ENCODE measurements around the gene NSUN2.

Gene NSUN2

GRCh38 chr5:6642655-6643054, 9.8 kb upstream of the NSUN2 start:
- DNase-seq = no peak

GRCh38 chr5:6638236-6638635, 5.4 kb upstream of the NSUN2 start:
- DNase-seq = no peak

- no peak for DNase-seq
These were observed 4.7 kb upstream of the NSUN2 start for GRCh38 chr5:6637590-6637989.

- no peak for DNase-seq
These were observed 4.2 kb upstream of the NSUN2 start for GRCh38 chr5:6637022-6637421.

GRCh38 chr5:6636293-6636692, 3.4 kb upstream of the NSUN2 start:
- no peak for DNase-seq

- no peak for DNase-seq
These were observed 2.1 kb upstream of the NSUN2 start for GRCh38 chr5:6634788-6635430.

GRCh38 chr5:6634306-6634705, 1.5 kb upstream of the NSUN2 start:
- DNase-seq = no peak

- DNase-seq = no peak
These were observed 813 bp upstream of the NSUN2 start for GRCh38 chr5:6633469-6634245.

- no peak for DNase-seq
These were observed 438 bp downstream of the NSUN2 start for GRCh38 chr5:6632324-6632887.

- no peak for DNase-seq
These were observed 1.4 kb downstream of the NSUN2 start for GRCh38 chr5:6631441-6631840.

GRCh38 chr5:6626508-6626907, 6.3 kb downstream of the NSUN2 start:
- no peak for DNase-seq

GRCh38 chr5:6623941-6624340, 8.9 kb downstream of the NSUN2 start:
- no peak for DNase-seq

- DNase-seq = no peak
These were observed 9.6 kb downstream of the NSUN2 start for GRCh38 chr5:6623228-6623627.

GRCh38 chr5:6616632-6617031, 16.2 kb downstream of the NSUN2 start:
- no peak for DNase-seq

GRCh38 chr5:6615034-6615815, 17.6 kb downstream of the NSUN2 start:
- DNase-seq = no peak

- DNase-seq = no peak
These were observed 21.2 kb downstream of the NSUN2 start for GRCh38 chr5:6611334-6612256.

- DNase-seq = no peak
These were observed 24.8 kb downstream of the NSUN2 start for GRCh38 chr5:6608016-6608415.

- no peak for DNase-seq
These were observed 25.3 kb downstream of the NSUN2 start for GRCh38 chr5:6607559-6607936.

- DNase-seq = no peak
These were observed 25.8 kb downstream of the NSUN2 start for GRCh38 chr5:6606884-6607558.

- no peak for DNase-seq
These were observed 27.9 kb downstream of the NSUN2 start for GRCh38 chr5:6604946-6605345.

- DNase-seq = no peak
These were observed 28.5 kb downstream of the NSUN2 start for GRCh38 chr5:6604341-6604740.

GRCh38 chr5:6603643-6604042, 29.2 kb downstream of the NSUN2 start:
- DNase-seq = no peak

Data from activated CD4-positive, alpha-beta T cell treated with anti-CD3 and anti-CD28 coated beads for 4 hours (primary cell).